Right cardiac atrium (tissue), 5 donors: Measurements from ENCODE around the gene SH3RF2. TPM values are rescaled to one million over a fixed set of nuclear protein-coding genes. Genes with fewer than 3 reads are reported as not detected.

Experiments used
- ATAC-seq, 2 donors: fragments of 200-7000 bp; cut with Tn5 transposase; one replicate each; pipeline versions ENCODE4 v1.8.0 to v1.9.1; 2020; ENCODE audit warnings: moderate library complexity in 2 of 2, mild to moderate bottlenecking in 1 of 2
- DNase-seq, 3 donors: peaks; one replicate each; pipeline ENCODE4 v3.0.0-alpha.2; 2020
- H3K27ac ChIP-seq: one replicate; pipeline ENCODE4 v1.5.1; 2013; ENCODE audit warnings: mild to moderate bottlenecking, low read length, control low read depth, moderate library complexity
- H3K27me3 ChIP-seq: one replicate; pipeline ENCODE4 v1.6.1; 2013; ENCODE audit not compliant: control insufficient read depth, insufficient read depth
- H3K4me1 ChIP-seq: one replicate; pipeline ENCODE4 v1.6.1; 2013; ENCODE audit warnings: low read length; ENCODE audit not compliant: control insufficient read depth, insufficient read depth
- H3K4me3 ChIP-seq: one replicate; pipeline ENCODE4 v1.5.1; 2013; ENCODE audit warnings: low read length, control low read depth
- H3K9me3 ChIP-seq: one replicate; pipeline ENCODE4 v1.6.1; 2013; ENCODE audit warnings: low read length; ENCODE audit not compliant: control insufficient read depth
- WGBS: extraction: QIAGEN DNeasy Blood & Tissue Kit; methylation state at CpG from one replicate; pipeline ENCODE4 v1.1.7; 2013; 5-methylcytosine and 5-hydroxymethylcytosine counted together
- intact Hi-C, 4 donors: fragments of 100-400 bp; cut with DNase I; formaldehyde crosslinking; loops; one replicate each; pipeline versions ENCODE4 v1.11.0 to v1.14.0; 2022 to 2023
- polyA plus RNA-seq: library from polyadenylated mRNA; stranded (reverse); fragments of 200-250 nt; gene quantifications from one replicate; pipeline ENCODE4 v1.2.3, GENCODE V29; 2013
- total RNA-seq, 4 donors: library from RNA; stranded (reverse); fragmentation: NEBNext Ultra II Directional; extraction: Animal tissue kit (Norgen Biotek cat#: 25700); gene quantifications; one replicate each; pipeline ENCODE4 v1.2.1, GENCODE V29; 2021
- donor health status: healthy with polysubstance abuse.
- donor health status: DM: no; HTN: yes; CAD: no.
- donor health status: DM: no; HTN: no; CAD: no.
- donor health status: DM: no; HTN: yes; CAD: no; lungs with severe emphysema.
- donor health status: DM: yes; HTN: yes; CAD: no.

Gene SH3RF2
- total and polyA plus RNA-seq, 5 donors: 84.0 to 354 (median 151) TPM

DNA sequence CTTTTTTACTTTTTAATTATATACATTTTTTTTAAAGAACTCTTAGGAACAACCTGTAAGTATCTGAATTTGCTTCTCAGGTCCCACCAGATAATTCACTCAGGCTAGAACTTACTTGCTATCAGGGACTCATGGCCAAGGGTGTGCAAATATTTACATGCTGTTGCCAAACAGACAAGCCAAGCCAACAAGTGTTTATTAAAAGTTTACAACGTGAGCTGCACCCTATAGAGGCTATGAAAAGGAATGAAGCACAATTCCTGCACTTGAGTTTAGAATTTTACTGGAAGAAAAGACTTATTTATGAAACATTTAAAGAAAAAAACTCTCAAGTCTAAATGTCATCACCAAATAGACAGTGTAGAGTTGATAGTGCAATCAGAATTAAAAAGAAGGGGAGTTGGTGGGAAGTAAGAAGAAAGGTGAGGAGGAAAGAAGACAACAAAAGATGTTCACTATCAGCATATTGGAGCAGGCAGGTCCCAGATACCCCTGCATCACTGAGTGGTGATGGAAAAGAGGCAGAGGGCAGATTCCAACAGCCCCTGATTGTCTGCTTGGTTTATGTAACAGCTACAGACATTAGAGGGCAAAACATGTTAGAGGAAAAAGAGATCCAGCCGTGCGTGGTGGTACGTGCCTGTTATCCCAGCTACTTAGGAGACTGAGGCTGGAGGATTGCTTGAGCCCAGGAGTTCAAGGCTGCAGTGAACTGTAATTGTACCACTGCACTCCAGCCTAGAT is 32.8 kb downstream of the SH3RF2 start:
- intact Hi-C loops: no loop called here
- ATAC-seq: no peak
- H3K27ac ChIP-seq: no peak overlapping the region
- no peaks in the 10 kb centered on the region for H3K27me3 ChIP-seq
- DNase-seq: no peak
- 41% methylated on average over 4 of the region's 4 CpGs for WGBS
- no peaks in the 10 kb centered on the region for H3K9me3 ChIP-seq
- H3K4me1 ChIP-seq: no peaks in the 10 kb centered on the region
- no peak overlapping the region for H3K4me3 ChIP-seq

DNA sequence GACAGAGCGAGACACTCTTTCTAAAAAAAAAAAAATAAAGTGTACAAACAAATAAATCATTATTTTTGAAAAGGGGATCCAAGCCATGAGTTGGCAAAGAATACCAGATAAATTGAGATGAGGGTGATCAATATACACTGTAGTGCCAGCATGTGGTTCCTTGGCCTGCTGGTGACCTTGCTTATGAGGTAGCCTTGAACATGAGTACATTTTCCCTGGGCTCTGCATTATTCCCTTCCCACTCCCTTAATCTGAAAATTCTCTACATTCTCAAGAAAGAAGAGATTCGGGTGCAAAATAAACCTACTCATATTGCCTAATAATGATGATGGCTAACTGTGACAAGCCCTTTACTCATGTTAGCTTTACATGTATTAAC is 33.3 kb downstream of the SH3RF2 start:
- WGBS: 88% methylated on average over 2 of the region's 2 CpGs
- intact Hi-C loops: no loop called here
- H3K9me3 ChIP-seq: no peaks in the 10 kb centered on the region
- DNase-seq (no peak), ATAC-seq (no peak)
- no peak overlapping the region for H3K4me3 ChIP-seq
- no peaks in the 10 kb centered on the region for H3K27me3 ChIP-seq
- no peak overlapping the region for H3K27ac ChIP-seq
- H3K4me1 ChIP-seq: no peaks in the 10 kb centered on the region

DNA sequence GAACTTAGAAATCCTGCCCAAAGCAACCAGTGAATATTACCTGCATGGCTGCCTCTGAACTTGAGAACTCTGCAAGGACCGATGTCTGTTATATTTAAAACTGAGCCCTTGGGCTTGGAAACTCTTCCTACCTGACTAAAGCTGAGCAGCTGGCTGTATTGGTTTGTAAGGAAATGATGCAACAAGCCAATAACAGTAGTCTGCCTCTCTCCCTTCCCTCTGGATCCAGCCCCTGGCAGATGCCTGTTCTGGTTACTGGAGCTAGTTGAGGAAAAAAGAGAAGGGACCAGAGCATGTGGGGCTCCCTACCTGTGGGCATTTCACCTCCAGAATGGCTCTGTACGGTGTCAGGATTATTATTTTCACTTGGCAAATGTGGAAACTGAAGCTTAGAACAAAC is 34.7 kb downstream of the SH3RF2 start:
- Histone ChIP-seq H3K27ac (no peak overlapping the region), H3K4me1 (peaks cover 8% of the 10 kb centered on the region), H3K4me3 (no peak overlapping the region), H3K27me3 (no peaks in the 10 kb centered on the region), H3K9me3 (no peaks in the 10 kb centered on the region)
- ATAC-seq: no peak
- DNase-seq: no peak
- intact Hi-C loops: no loop called here
- WGBS: 86% methylated on average over 2 of the region's 2 CpGs

DNA sequence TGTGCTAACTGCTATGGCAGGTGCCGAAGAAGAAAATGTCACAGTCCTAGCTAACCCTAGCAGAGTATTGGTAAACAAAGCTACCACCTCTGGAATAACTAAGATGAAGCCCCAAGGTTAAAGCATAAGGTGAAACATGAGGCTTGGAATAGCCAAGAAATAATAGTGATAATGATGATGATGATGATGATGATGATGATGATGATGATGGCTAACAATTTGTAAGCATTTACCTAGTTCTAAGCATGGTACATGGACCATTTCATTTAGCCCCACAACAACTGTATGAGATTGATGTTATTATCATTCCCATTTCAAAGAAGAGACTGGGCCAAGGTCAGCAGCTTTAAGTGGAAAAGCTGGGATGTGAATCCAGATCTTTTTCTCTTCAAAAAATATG is 35.3 kb downstream of the SH3RF2 start:
- H3K27ac ChIP-seq: no peak overlapping the region
- ATAC-seq: no peak
- H3K27me3 ChIP-seq: no peaks in the 10 kb centered on the region
- H3K4me1 ChIP-seq: peaks cover 8% of the 10 kb centered on the region
- no peaks in the 10 kb centered on the region for H3K9me3 ChIP-seq
- 95% methylated on average over 1 of the region's 1 CpG for WGBS
- no peak overlapping the region for H3K4me3 ChIP-seq
- no peak for DNase-seq
- intact Hi-C loops: no loop called here

DNA sequence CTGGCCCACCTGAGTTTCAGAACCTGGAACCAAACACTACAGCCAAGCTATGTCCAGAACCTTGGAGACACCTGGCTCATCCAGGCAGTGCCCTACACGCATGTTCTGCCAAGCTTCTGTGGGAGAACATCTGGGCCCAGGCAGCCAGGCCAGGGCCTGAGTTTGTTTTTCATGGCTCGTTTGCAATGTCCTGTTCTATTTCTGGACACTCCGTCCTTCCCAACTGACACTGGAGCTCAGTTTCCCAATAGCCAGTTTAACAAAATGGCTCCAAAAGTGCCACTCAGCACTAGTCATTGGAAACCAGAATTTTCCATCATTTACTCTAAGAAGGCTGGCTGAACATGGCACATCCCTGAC is 38.6 kb downstream of the SH3RF2 start:
- Histone ChIP-seq H3K4me3 (no peak overlapping the region), H3K9me3 (no peaks in the 10 kb centered on the region), H3K4me1 (peaks cover 8% of the 10 kb centered on the region), H3K27ac (peak overlapping the region; percentile 25), H3K27me3 (no peaks in the 10 kb centered on the region)
- WGBS: 30% methylated on average over 3 of the region's 3 CpGs
- intact Hi-C loops: no loop called here
- ATAC-seq (peak in 1 of 2 donors; percentile 62), DNase-seq (peak in 2 of 3 donors; percentile 13 to 57)

DNA sequence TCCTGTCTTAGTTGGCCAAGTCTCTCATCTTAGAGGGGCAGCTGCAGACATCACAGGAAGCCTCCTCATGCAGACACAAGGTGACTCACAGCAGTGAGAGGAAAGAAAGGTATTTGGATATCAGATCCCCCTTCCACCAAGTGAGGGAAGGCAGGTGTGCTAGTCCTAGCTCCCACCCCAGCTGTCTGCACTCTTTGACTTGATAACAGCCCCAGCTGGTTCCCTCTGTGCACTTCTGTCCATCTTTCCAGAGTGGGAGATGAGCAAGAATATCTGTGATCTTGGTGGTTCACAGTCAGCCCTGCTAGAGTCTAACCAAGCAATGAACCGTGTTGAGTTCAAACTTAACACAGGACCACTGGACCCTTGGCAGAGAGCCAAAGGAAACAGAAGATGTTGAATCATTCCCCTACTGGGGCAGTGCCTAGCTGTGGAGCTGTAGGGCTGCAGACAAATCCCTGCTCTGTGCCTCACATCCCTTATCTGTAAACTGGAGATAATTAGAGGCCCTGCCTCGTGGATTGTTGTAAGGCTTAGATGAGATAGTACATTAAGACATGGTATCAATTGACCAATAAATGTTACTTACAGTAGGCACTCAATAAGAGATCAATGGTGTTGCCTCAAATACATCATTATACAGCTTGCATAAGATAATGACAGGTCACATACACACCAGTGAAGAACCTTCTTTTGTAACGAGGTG is 39.1 kb downstream of the SH3RF2 start:
- Histone ChIP-seq H3K9me3 (no peaks in the 10 kb centered on the region), H3K4me1 (peaks cover 8% of the 10 kb centered on the region), H3K27me3 (no peaks in the 10 kb centered on the region), H3K27ac (peak overlapping the region; percentile 25), H3K4me3 (no peak overlapping the region)
- DNase-seq (no peak), ATAC-seq (peak in 1 of 2 donors; percentile 30)
- intact Hi-C loops: no loop called here
- WGBS: 31% methylated on average over 3 of the region's 3 CpGs

DNA sequence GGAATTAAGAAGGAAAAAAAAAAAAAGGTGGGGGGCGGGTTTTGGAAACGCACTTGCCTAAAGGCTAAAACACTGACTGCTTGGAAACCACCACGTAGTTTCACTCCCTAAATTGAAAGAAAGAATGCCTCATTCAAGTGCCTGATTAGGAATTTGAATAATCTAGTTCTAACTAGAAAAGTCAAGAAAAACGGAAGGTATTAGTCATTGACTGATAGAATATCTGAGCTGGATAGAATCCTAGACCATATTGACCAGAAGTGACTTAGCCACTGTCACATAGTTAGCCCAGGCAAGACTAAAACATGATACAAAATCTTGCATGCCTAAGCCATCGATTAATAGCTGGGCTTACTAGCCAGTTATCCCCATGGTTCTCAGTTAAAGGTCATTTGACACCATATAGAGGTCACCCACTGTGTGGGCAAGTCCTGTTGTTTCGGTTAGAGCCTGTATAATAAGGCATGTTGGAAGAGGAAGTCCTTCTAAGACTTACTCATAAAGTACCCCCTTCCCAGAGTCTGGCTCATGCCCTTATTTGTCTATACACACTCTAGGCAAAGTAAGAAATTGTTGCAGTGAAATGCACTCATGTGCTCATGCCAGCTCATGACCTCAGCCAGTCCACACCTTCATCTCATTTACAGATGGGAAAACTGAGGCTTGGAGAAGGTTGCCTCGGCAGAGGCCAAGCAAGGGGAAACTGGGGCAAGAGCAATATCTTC is 40.2 kb downstream of the SH3RF2 start:
- Histone ChIP-seq H3K4me1 (peaks cover 8% of the 10 kb centered on the region), H3K27me3 (no peaks in the 10 kb centered on the region), H3K9me3 (no peaks in the 10 kb centered on the region), H3K27ac (no peak overlapping the region), H3K4me3 (no peak overlapping the region)
- ATAC-seq: no peak
- no peak for DNase-seq
- WGBS: 71% methylated on average over 7 of the region's 7 CpGs
- intact Hi-C loops: no loop called here

DNA sequence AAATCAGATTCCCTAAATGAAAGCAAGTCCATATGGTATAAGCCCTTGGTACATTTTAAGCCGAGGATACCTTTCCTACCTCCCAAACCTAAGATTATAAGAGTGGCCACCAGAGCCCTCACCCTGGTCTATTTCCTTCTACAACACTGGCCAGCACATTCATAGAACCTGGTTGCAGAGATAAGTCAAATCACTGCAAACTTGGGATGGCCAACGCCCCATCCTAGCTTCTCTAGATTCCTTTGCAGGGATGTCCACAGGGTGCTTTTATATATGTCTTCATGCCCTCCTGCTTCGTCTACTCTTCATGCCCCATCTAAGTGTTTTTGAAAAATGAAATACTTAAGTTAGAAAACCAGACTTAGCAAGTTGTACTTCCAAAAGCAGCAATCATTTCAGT is 41.8 kb downstream of the SH3RF2 start:
- 75% methylated on average over 3 of the region's 3 CpGs for WGBS
- Histone ChIP-seq H3K27me3 (no peaks in the 10 kb centered on the region), H3K4me1 (peaks cover 8% of the 10 kb centered on the region), H3K27ac (no peak overlapping the region), H3K4me3 (no peak overlapping the region), H3K9me3 (no peaks in the 10 kb centered on the region)
- intact Hi-C loops: no loop called here
- ATAC-seq: no peak
- DNase-seq: no peak

DNA sequence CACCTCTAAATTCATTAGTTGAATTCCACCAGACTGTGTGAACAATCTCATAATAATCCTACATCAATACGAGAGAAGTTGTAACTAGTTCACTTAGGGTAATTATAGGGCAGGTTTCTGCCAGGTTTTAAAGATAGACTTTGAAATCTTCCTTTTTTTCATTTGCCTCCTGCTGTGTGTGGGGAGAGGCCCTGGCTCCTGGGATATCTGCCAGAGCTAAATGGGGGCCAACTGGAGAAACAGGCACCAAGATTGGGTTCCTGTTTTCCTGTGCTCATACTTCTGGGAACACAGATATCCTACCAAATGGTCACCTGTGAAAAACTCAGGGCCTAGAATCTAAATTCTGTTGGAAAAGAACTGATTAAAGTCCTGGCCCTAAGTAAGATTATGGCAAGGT is 42.3 kb downstream of the SH3RF2 start:
- DNase-seq (peak in 1 of 3 donors; percentile 49), ATAC-seq (peak in 1 of 2 donors; percentile 21)
- Histone ChIP-seq H3K27me3 (no peaks in the 10 kb centered on the region), H3K27ac (no peak overlapping the region), H3K4me3 (no peak overlapping the region), H3K4me1 (peaks cover 8% of the 10 kb centered on the region), H3K9me3 (no peaks in the 10 kb centered on the region)
- intact Hi-C loops: no loop called here
- 33% methylated on average over 1 of the region's 1 CpG for WGBS

DNA sequence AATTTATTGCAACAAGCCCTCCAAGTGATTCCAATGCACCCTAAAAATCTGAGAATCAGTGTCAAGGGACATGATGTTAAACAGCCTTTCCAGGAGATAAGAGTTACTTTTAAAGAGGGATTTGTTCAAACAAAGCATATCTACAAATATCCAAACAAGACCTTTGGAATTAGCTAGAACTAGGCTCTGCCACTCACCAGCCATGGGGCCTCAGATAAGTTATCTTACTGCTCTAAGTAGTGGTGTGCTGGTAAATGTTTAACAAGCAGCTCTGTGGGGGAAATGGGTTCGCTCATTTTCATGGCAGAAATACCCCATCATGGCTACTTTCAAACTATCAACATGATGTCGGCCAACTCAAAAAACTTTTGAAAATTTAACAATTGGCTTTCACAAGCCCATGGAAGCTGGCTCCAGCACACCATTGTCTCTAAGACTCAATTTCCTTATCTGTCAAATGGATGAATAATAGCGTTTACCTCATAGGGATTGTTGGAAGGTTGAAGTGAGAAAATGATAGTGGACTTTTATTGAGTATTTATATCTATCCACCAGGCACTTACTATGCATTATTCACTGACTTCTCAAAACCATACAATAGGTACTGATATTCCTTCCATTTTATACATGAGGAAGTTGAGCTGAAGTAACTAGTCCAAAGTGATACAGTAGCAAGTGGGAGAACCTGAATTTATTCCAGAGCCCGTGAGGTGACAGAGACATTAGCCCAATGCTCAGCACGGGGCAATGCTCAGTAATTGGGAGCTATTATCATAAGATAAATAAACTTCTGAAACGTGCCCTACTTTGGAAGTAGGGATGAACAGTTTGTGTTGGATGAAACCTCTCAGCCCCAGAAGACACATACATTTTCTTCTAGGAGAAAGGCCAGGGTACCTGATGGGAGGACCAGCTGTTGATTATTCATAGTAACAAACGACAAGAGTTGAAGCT is 43.2 kb downstream of the SH3RF2 start:
- WGBS: 46% methylated on average over 7 of the region's 7 CpGs
- no peaks in the 10 kb centered on the region for H3K9me3 ChIP-seq
- no peak for DNase-seq
- H3K27me3 ChIP-seq: no peaks in the 10 kb centered on the region
- no peak overlapping the region for H3K4me3 ChIP-seq
- no peak for ATAC-seq
- H3K27ac ChIP-seq: no peak overlapping the region
- intact Hi-C loops: no loop called here
- peaks cover 8% of the 10 kb centered on the region for H3K4me1 ChIP-seq
